ENCODE results near the gene ALDH5A1.
A peak's percentile ranks its signal among the peaks of the same experiment; 100 is the strongest.

The ALDH5A1 gene

GRCh38 chr6:24565196-24565595, 70.4 kb downstream of the ALDH5A1 start:
- no peak for DNase-seq (ENCODE audit: low read depth in 2 of 3, low spot score in 1 of 3)

DNA sequence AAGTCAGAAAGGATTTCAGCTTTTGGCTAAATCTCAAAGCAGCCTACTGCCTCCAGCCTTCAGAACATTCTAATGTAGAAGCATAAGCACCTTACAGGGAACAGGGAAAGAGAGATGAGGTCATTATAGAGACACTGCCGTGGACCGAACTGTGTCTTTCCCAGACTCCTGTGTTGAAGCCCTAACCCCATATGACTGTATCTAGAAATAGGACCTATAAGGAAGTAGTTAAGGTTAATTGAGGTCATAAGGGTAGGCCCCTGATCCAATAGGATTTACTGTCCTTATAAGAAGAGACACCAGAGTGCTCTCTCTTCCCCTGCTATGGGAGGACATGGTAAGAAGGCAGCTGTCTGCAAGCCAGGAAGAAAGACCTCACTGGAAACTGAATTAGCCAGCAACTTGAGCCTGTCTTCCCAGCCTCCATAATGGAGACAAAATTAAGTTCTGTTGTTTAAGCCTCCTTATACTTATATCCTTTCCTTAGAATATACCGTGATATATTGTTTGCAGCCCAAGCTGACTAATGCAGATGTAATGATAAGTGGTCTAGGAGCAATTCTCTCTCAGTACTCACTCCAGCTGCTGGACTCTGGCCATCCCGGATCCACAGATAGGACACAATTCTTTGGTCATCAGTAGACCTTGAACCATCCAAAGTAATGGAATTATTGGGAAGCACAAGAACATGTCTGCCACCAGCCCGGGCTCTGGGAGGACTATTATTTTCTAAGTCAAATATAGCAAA, 71.4 kb downstream of the ALDH5A1 start:
- no peak for DNase-seq (ENCODE audit: low read depth in 2 of 3, low spot score in 1 of 3)

- no peak for DNase-seq (ENCODE audit: low read depth in 2 of 3, low spot score in 1 of 3)
Measured at GRCh38 chr6:24568683-24569082, 73.9 kb downstream of the ALDH5A1 start.

DNA sequence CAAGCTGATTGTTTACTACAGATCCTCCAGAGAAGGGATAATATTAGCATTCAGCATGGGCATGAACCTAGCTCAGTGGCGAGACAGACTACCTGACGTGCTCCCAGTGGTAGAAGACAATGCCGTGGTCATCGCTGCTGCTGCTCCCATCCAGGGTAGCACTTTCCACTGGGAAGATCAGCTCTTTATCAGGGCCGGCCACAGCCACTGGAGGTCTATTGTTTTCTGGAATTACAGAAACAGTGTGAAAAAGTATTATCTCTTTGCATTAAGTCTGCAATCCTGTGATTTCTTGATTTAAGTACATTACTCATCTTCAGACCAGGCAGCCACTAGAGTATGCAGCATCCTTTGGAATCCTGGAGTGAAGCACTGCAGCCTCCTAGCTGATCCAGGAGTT, 75.0 kb downstream of the ALDH5A1 start:
- no peak for DNase-seq (ENCODE audit: low read depth in 2 of 3, low spot score in 1 of 3)

- DNase-seq (ENCODE audit: low read depth in 2 of 3, low spot score in 1 of 3): no peak
Measured at GRCh38 chr6:24571361-24571760, 76.6 kb downstream of the ALDH5A1 start.

DNA sequence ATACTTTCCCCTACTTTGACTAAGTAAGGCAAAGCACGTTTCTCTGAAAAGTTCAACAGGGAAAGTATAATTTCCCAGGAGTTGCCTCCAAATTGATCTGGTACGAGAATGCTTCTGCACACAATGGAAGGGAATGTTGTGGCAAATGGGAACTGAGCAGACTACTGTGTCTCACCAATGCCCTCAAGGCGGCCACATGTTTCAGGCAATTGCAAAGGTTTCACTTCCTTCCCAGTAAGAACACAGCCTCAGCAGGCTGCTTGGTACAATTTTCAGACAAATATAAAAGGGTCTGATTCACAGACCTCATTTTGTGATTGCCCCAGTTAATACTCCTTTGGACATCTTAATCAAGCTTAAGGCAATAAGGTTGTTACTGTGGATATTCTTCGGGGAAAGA, 80.0 kb downstream of the ALDH5A1 start:
- DNase-seq (ENCODE audit: low read depth in 2 of 3, low spot score in 1 of 3): no peak

- DNase-seq (ENCODE audit: low read depth in 2 of 3, low spot score in 1 of 3): no peak
Measured at GRCh38 chr6:24576447-24576846, 81.7 kb downstream of the ALDH5A1 start.

DNA sequence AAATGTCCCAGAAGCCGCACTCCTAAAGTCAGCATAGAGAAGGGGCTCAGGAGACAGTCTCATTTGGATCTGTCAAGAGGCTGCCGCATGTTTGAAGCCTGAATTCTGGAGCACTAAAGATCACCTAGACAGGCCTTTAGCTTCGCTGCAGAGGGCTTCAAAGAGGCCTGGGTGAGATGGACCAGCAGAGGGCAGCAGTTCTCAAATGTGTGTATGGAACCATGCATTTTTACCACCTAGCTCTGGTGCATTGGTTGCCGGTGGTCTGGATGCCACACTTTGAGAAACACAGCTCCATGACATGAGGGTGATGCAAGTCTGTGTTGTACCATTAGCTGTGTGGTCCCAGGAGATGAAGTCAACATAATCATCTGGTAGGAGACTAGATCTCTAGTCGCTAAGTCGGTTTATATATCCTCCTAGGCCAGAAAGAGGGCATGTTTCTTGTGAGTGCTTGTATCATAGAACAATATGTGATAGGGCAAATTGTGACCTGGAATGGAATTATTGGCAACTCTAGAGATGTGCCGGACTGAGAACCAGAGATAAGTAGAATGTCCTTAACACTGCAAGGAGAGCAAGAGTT, 86.4 kb downstream of the ALDH5A1 start:
- peak; percentile 58 to 86 (median 72) for DNase-seq (ENCODE audit: low read depth in 2 of 3, low spot score in 1 of 3)

GRCh38 chr6:24583463-24584381, 89.0 kb downstream of the ALDH5A1 start:
- peak; percentile 47 to 72 (median 64) for DNase-seq (ENCODE audit: low read depth in 2 of 3, low spot score in 1 of 3)

DNA sequence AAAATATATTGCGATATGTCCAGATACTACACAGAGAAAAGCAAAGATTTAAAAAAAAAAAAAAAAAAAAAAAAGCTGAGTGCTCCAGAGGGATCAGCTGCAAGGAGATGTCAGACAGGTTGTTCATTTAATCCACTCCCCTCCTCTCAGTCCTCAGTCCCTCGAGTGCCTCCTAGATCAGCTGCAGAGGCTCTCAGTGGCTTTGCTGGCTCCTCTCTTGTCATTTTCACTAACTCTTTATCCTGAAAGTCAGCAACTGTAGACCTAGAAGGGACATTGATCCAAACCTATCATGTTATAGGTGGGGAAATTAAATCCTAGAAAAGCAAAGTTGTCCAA, 89.6 kb downstream of the ALDH5A1 start:
- no peak for DNase-seq (ENCODE audit: low read depth in 2 of 3, low spot score in 1 of 3)
